ACC112 (cell line): ENCODE data around the gene TMEM140.
"Not testable (repeated sequence)": the region's sequence is repeated elsewhere in the genome, so short reads cannot be mapped to it uniquely, and the experiment has no call there.

Experiments
- H2AFZ ChIP-seq: fragments of 200-600 bp; sonication (generic); one replicate; pipeline ENCODE4 v1.6.0; 2017; ENCODE audit warnings: antibody characterized with exemption, low read length; ENCODE audit not compliant: unreplicated experiment
- H3K27ac ChIP-seq: fragments of 200-600 bp; sonication (generic); 2 replicates; pipeline ENCODE4 v1.5.1; 2014; ENCODE audit warnings: low read depth, mild to moderate bottlenecking, antibody characterized with exemption, low read length, moderate library complexity
- H3K27me3 ChIP-seq: fragments of 200-600 bp; sonication (generic); 2 replicates; pipeline ENCODE4 v1.6.1; 2014; ENCODE audit warnings: mild to moderate bottlenecking, antibody characterized with exemption, low read length, moderate library complexity, mixed read lengths; ENCODE audit not compliant: insufficient read depth
- H3K36me3 ChIP-seq: fragments of 200-600 bp; sonication (generic); 2 replicates; pipeline ENCODE4 v1.6.1; 2016; ENCODE audit warnings: mild to moderate bottlenecking, antibody characterized with exemption, low read length, moderate library complexity, mixed read lengths; ENCODE audit not compliant: insufficient read depth
- H3K4me1 ChIP-seq: fragments of 200-600 bp; sonication (generic); one replicate; pipeline ENCODE4 v1.6.1; 2016; ENCODE audit warnings: low read length, mixed read lengths; ENCODE audit not compliant: insufficient read depth, unreplicated experiment, control insufficient read depth
- H3K4me3 ChIP-seq: fragments of 200-600 bp; sonication (generic); 2 replicates; pipeline ENCODE4 v1.5.1; 2014; ENCODE audit warnings: mild to moderate bottlenecking, low read depth, low read length
- H3K79me2 ChIP-seq: fragments of 200-600 bp; sonication (generic); one replicate; pipeline ENCODE4 v1.6.0; 2016; ENCODE audit warnings: low read length; ENCODE audit not compliant: control insufficient read depth, unreplicated experiment, insufficient read depth

The TMEM140 gene

GRCh38 chr7:135205850-135206249 lies 58.0 kb downstream of the TMEM140 start:
- H3K4me1 ChIP-seq = peaks cover 4% of the 10 kb centered on the region
- no peak overlapping the region for H3K27ac ChIP-seq
- no peak overlapping the region for H3K4me3 ChIP-seq
- no peaks in the 10 kb centered on the region for H3K27me3 ChIP-seq
- H3K36me3 ChIP-seq = no peaks in the 10 kb centered on the region
- H2AFZ ChIP-seq = no peak overlapping the region
- no peaks in the 10 kb centered on the region for H3K79me2 ChIP-seq

DNA sequence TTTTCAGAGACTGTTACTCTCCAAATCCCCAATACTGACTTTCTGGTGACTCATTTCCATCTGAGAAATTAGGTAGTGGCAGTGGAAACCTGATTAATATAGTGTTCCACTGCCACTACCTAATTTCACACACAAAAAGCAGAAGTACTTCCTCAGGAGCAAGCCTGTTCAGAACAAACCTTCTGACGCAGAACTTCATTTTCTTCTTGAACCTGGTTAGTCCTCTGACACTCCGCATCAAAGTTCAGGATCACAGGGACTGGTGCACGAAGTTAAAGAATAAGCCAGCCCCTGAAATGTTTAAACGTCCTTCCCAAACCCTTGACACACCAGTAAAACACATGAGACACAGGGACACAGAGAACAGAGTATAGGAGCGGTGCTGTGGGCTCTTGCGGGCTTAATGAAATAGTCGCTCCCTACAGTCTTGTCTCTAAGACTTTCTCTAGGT lies 59.1 kb downstream of the TMEM140 start:
- Histone ChIP-seq H3K4me3 (no peak overlapping the region), H3K4me1 (peaks cover 4% of the 10 kb centered on the region), H3K27ac (no peak overlapping the region), H3K27me3 (no peaks in the 10 kb centered on the region), H3K79me2 (no peaks in the 10 kb centered on the region), H3K36me3 (no peaks in the 10 kb centered on the region), H2AFZ (no peak overlapping the region)

GRCh38 chr7:135207406-135208101 lies 59.7 kb downstream of the TMEM140 start:
- Histone ChIP-seq H3K4me1 (peaks cover 4% of the 10 kb centered on the region), H3K79me2 (no peaks in the 10 kb centered on the region), H3K27ac (no peak overlapping the region), H3K36me3 (no peaks in the 10 kb centered on the region), H3K27me3 (no peaks in the 10 kb centered on the region), H2AFZ (no peak overlapping the region), H3K4me3 (no peak overlapping the region)

- H3K27me3 ChIP-seq = no peaks in the 10 kb centered on the region
- H3K36me3 ChIP-seq = no peaks in the 10 kb centered on the region
- H3K79me2 ChIP-seq = no peaks in the 10 kb centered on the region
- H3K4me1 ChIP-seq = peaks cover 4% of the 10 kb centered on the region
- H2AFZ ChIP-seq = no peak overlapping the region
- no peak overlapping the region for H3K27ac ChIP-seq
- no peak overlapping the region for H3K4me3 ChIP-seq
Observed at GRCh38 chr7:135208102-135208793, 60.4 kb downstream of the TMEM140 start.

DNA sequence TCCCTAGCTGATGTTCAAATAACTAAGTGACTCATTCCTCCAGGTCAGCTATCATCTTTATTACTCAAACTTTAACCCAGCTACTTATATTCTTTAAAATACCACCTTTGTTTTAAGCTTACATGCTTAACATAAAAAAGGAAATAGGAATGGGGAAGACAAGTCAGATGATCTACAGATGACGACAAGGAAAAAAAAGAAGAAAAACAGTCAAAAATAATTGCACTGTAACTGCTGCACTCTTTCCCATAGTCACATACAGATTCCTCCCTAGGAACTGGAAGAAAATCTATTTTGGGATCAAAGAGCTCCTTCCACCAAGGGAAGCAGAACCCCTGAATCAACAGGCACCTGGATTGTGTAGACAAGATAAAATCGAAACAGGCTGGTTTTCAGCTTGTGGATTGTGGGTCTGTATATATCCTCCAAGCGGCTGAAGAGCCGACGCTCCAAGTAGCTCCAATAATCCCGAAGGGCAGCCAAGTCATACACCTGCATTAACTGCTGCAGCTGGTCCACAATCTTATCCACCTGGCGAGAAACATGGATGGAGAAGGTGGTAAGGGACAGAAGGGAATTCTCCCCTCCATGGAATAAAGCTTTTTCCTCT lies 61.5 kb downstream of the TMEM140 start:
- Histone ChIP-seq H3K27ac (no peak overlapping the region), H3K79me2 (no peaks in the 10 kb centered on the region), H3K27me3 (no peaks in the 10 kb centered on the region), H3K4me1 (peaks cover 4% of the 10 kb centered on the region), H3K4me3 (no peak overlapping the region), H3K36me3 (no peaks in the 10 kb centered on the region), H2AFZ (no peak overlapping the region)

GRCh38 chr7:135210888-135211178 lies 63.0 kb downstream of the TMEM140 start:
- Histone ChIP-seq H3K27me3 (no peaks in the 10 kb centered on the region), H2AFZ (peak overlapping the region; percentile 88), H3K4me3 (peak overlapping the region; percentile 78), H3K4me1 (peaks cover 4% of the 10 kb centered on the region), H3K27ac (no peak overlapping the region), H3K36me3 (no peaks in the 10 kb centered on the region), H3K79me2 (no peaks in the 10 kb centered on the region)

DNA sequence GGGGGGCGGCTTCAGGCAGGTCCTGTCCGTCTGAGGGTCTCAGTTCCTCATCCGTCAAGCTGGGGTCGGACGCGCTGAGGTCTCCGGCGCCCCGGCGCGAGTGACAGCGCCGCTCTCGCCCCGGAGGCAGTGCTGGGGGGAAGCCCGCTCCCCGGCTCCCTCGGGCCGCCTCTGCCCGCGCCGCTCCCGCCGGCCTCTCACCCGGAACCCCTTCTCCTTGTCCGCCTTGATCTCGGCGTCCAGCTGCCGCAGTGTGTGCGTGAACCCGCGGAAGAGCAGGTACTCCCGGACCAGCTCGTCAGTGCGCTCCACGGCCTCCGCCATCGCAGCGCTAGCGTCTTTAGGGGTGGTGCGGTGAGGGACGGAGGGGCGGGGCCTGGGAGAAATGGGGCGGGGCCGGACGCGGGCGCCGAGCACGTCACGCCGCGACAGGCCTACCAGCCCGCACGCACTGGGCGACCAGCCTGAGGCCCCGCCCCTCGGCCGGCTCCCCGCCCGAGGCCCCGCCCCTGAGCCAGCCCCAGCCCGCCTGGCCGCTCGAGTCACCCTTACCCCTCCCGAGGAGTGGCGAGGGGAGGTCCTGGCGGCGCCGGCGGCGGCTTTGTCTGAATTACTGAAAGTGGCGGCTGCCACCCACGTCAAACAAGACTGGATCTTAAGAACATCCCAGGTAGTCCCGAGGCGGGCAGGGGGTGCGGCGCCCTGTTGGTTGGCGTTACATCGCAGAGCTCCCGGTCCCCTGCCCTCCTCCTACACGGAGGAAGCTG lies 63.5 kb downstream of the TMEM140 start, which contains the start of gene WDR91:
TSS of gene WDR91 (minus strand) at position 348 of the 767 bp plus-strand sequence. CDS start at position 324, 24 bp downstream.
- H2AFZ ChIP-seq = peak within 1 kb of the TSS; percentile 88
- no peaks in the 10 kb centered on the region for H3K36me3 ChIP-seq
- peak within 1 kb of the TSS; percentile 30 for H3K27ac ChIP-seq
- H3K79me2 ChIP-seq = no peaks in the 10 kb centered on the region
- no peaks in the 10 kb centered on the region for H3K27me3 ChIP-seq
- peaks cover 4% of the 10 kb centered on the region for H3K4me1 ChIP-seq
- peak within 1 kb of the TSS; percentile 78 for H3K4me3 ChIP-seq

GRCh38 chr7:135211946-135212685 lies 64.2 kb downstream of the TMEM140 start:
- H3K4me1 ChIP-seq, H3K27me3 ChIP-seq, H3K79me2 ChIP-seq, H3K36me3 ChIP-seq: not testable (repeated sequence)
- Histone ChIP-seq H3K4me3 (peak overlapping the region; percentile 78), H3K27ac (peak overlapping the region; percentile 30), H2AFZ (peak overlapping the region; percentile 86)

GRCh38 chr7:135213831-135214230 lies 66.0 kb downstream of the TMEM140 start:
- no peaks in the 10 kb centered on the region for H3K36me3 ChIP-seq
- H2AFZ ChIP-seq = no peak overlapping the region
- H3K27ac ChIP-seq = no peak overlapping the region
- H3K4me3 ChIP-seq = no peak overlapping the region
- no peaks in the 10 kb centered on the region for H3K79me2 ChIP-seq
- H3K27me3 ChIP-seq = no peaks in the 10 kb centered on the region
- H3K4me1 ChIP-seq = peaks cover 4% of the 10 kb centered on the region

GRCh38 chr7:135215180-135215579 lies 67.3 kb downstream of the TMEM140 start:
- no peaks in the 10 kb centered on the region for H3K27me3 ChIP-seq
- H3K4me1 ChIP-seq = peaks cover 4% of the 10 kb centered on the region
- no peak overlapping the region for H3K4me3 ChIP-seq
- no peaks in the 10 kb centered on the region for H3K36me3 ChIP-seq
- no peak overlapping the region for H3K27ac ChIP-seq
- no peaks in the 10 kb centered on the region for H3K79me2 ChIP-seq
- no peak overlapping the region for H2AFZ ChIP-seq
